ENCODE measurements around the gene SUGCT.
A peak's percentile ranks its signal among the peaks of the same experiment; 100 is the strongest.
"Not testable (repeated sequence)": the region's sequence is repeated elsewhere in the genome, so short reads cannot be mapped to it uniquely, and the experiment has no call there.

SUGCT gene
- 0.78 to 0.96 reads per million in 2 experiments for total RNA-seq

GRCh38 chr7:40134428-40135316 is at the start of gene SUGCT, which contains the start of gene MPLKIP:
Gene SUGCT, plus strand, starts transcription at chr7:40135005.
Gene MPLKIP, minus strand, starts transcription at chr7:40134622. Its CDS starts 55 bp downstream, at chr7:40134567.
- peak; percentile 76 for DNase-seq (ENCODE audit: low read depth)

GRCh38 chr7:40092182-40092581 is 42.6 kb upstream of the SUGCT start:
- no peak for DNase-seq (ENCODE audit: low read depth)

DNA sequence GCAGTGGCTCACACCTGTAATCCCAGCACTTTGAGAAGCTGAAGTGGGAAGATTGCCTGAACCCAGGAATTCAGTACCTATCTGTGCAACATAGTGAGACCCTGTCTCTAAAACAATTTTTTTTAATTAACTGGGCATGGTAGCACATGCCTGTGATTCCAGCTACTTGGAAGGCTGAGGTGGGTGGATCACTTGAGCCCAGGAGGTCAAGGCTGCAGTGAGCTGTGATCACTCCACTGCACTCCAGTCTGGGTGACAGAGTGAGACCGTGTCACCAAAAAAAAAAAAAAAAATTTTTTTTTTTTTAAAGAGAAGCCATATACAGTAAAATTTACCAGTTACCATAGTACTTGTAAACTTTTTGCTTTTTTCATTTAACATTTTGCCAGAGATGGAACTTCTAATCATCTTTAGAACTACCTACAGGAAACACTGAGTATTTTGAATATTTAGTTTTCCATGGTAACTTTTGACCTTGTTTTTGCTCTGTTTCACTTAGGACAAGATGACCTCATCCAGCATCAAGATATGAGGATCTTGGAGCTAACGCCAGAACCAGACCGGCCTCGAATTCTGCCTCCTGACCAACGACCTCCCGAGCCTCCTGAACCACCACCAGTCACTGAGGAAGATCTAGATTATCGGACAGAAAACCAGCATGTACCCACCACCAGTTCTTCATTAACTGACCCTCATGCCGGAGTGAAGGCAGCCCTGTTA is 41.0 kb upstream of the SUGCT start:
- DNase-seq (ENCODE audit: low read depth) = no peak

GRCh38 chr7:40095230-40095629 is 39.6 kb upstream of the SUGCT start:
- no peak for DNase-seq (ENCODE audit: low read depth)

- no peak for DNase-seq (ENCODE audit: low read depth)
Measured at GRCh38 chr7:40095695-40096327, 39.0 kb upstream of the SUGCT start.

- no peak for DNase-seq (ENCODE audit: low read depth)
Measured at GRCh38 chr7:40097728-40098127, 37.1 kb upstream of the SUGCT start.

- DNase-seq (ENCODE audit: low read depth) = no peak
Measured at GRCh38 chr7:40098810-40099209, 36.0 kb upstream of the SUGCT start.

GRCh38 chr7:40099837-40100236 is 35.0 kb upstream of the SUGCT start:
- DNase-seq (ENCODE audit: low read depth) = no peak

DNA sequence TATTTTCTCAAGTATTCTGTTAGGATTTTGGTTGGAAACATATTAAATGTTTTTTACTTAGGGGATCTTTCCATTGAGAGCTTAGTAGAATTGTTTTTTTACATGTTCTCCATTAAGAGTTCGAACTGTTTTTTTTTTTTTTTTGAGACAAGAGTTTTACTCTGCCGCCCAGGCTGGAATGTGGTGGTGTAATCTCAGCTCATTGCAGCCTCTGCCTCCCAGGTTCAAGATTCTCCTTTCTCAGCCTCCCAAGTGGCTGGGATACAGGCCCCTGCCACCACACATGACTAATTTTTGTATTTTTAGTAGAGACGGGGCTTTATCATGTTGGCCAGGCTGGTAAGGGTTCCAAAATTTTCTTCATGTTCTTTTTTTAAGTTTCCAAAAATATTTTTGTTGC is 33.6 kb upstream of the SUGCT start:
- DNase-seq (ENCODE audit: low read depth) = no peak

GRCh38 chr7:40102897-40103296 is 31.9 kb upstream of the SUGCT start:
- DNase-seq (ENCODE audit: low read depth) = no peak

- no peak for DNase-seq (ENCODE audit: low read depth)
Measured at GRCh38 chr7:40105879-40106473, 28.8 kb upstream of the SUGCT start.

- DNase-seq (ENCODE audit: low read depth) = no peak
Measured at GRCh38 chr7:40115936-40116335, 18.9 kb upstream of the SUGCT start.

DNA sequence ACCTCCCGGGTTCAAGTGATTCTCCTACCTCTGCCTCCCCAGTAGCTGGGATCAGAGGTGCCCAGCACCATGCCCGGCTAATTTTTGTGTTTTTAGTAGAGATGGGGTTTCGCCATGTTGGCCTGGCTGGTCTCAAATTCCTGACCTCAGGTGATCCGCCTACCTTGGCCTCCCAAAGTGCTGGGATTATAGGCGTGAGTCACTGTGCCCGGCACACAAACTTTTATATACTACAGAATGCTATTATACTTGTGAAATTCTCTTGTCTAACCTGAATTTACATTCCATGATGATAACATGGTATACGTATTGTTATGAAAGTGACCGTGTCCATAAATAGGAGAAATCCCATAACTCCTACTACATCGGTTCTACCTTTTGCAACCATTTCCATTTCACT is 17.6 kb upstream of the SUGCT start:
- DNase-seq (ENCODE audit: low read depth) = not testable (repeated sequence)

- DNase-seq (ENCODE audit: low read depth) = not testable (repeated sequence)
Measured at GRCh38 chr7:40118201-40118600, 16.6 kb upstream of the SUGCT start.

DNA sequence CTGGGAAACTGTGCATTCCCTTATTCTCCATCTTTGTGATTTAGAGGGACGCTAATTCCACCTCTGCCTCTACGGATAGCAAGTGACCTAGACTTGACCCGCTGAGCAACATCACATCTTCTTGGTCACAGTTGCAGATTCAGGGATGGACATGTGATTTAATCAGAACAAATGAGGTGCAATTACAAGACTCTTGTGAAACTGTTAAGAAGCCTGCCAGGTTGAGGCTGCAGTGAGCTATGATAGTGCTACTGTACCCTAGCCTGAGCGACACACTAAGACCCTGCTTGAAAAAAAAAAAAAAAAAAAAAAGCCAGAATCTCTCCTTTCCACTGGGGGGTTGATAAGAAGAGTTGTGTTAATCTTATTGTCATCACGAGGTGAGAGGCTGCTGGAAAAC is 14.8 kb upstream of the SUGCT start:
- no peak for DNase-seq (ENCODE audit: low read depth)

GRCh38 chr7:40122100-40122939 is 12.5 kb upstream of the SUGCT start:
- not testable (repeated sequence) for DNase-seq (ENCODE audit: low read depth)

- no peak for DNase-seq (ENCODE audit: low read depth)
Measured at GRCh38 chr7:40122940-40123254, 11.9 kb upstream of the SUGCT start.

DNA sequence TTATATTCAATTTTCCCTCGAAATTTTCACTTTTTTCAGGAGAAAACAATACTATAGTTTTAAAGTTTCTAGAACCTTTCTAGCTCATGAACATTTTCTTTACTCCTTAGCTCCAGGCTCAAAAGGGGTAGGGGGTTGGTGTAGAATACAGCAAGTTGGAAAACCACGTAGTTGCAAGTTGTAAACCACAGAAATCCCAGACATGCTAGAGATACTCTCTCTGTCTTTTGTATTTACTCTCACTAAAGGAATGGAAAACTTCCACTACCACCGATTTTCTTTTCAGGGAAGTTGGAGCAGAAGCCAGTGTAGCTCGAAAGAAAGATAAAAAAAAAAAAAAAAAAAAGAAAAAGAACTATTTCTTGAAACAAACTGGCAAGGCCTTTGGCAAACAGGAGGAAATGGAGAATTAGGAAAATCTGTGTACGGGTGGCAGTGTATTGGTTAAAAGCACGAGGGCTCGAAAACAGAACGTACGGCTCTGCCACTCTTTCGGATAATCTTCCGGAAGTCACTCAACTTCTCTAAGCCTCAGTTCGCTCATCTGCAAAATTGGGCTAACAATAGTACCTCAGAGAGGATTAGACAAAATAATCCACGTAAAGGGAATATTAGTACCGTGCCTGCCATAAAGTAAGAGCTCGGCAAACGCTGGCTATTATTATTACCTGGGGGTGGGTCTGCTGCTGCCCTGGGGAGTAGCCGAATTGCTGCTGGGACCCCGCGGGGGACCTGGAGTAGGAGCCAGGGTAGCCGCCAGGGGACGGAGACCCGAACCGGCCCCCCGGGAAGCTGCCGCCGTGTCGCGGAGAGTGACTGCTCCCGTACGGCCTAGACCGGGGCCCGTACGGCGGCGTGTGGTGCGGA is 1.0 kb upstream of the SUGCT start:
- DNase-seq (ENCODE audit: low read depth) = no peak

GRCh38 chr7:40135317-40135610 is 459 bp downstream of the SUGCT start:
- no peak for DNase-seq (ENCODE audit: low read depth)

DNA sequence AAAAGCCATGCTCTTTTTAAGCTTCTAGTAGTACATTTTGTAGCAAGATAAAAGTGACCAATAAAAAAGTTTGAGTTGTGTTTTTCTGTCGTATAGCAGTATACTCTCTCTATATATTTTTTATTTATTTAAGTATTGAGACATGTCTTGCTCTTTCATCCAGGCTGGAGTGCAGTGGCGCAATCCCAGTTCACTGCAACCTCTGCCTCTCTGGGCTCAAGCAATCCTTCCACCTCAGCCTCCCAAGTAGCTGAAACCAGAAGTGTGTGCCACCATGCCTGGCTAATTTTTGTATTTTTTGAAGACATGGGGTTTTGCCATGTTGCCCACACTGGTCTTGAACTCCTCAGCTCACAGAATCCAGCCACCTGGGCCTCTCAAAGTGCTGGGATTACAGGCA is 2.8 kb downstream of the SUGCT start:
- DNase-seq (ENCODE audit: low read depth) = no peak

DNA sequence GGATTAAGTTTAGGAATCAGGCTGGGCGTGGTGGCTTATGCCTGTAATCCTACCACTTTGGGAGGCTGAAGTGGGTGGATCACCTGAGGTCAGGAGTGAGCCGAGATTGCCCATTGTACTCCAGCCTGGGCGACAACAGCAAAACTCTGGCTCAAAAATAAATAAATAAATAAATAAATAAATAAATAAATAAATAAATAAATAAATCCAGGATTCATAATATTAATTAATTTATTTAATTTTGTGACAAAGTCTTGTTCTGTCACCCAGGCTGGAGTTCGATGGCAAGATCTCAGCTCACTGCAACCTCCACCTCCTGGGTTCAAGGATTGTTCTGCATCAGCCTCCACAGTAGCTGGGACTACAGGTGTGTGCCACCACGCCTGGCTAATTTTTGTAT is 4.2 kb downstream of the SUGCT start:
- DNase-seq (ENCODE audit: low read depth) = no peak
